ENCODE measurements around the gene PER3.

- no peak for TF ChIP-seq CTCF (IDR thresholded peaks at IDR 0.05; ENCODE audit: poor library complexity)
- no peak for TF ChIP-seq EZH2 (IDR thresholded peaks at IDR 0.05; ENCODE audit: borderline replicate concordance)
- no peak for TF ChIP-seq EZH2phosphoT487 (IDR thresholded peaks at IDR 0.05; ENCODE audit: low read depth, severe bottlenecking, unreplicated experiment)
These were observed 30.4 kb upstream of the PER3 start for GRCh38 chr1:7753641-7754040.
